HG03280 (cell line): ENCODE data around the gene OBSCN.

ENCODE experiments used
- ATAC-seq: cut with Tn5 transposase; IDR thresholded peaks from one replicate; pipeline ENCODE4 v1.9.1; 2021; ENCODE audit warnings: mild to moderate bottlenecking, moderate library complexity; ENCODE audit not compliant: unreplicated experiment

Gene OBSCN, protein sequence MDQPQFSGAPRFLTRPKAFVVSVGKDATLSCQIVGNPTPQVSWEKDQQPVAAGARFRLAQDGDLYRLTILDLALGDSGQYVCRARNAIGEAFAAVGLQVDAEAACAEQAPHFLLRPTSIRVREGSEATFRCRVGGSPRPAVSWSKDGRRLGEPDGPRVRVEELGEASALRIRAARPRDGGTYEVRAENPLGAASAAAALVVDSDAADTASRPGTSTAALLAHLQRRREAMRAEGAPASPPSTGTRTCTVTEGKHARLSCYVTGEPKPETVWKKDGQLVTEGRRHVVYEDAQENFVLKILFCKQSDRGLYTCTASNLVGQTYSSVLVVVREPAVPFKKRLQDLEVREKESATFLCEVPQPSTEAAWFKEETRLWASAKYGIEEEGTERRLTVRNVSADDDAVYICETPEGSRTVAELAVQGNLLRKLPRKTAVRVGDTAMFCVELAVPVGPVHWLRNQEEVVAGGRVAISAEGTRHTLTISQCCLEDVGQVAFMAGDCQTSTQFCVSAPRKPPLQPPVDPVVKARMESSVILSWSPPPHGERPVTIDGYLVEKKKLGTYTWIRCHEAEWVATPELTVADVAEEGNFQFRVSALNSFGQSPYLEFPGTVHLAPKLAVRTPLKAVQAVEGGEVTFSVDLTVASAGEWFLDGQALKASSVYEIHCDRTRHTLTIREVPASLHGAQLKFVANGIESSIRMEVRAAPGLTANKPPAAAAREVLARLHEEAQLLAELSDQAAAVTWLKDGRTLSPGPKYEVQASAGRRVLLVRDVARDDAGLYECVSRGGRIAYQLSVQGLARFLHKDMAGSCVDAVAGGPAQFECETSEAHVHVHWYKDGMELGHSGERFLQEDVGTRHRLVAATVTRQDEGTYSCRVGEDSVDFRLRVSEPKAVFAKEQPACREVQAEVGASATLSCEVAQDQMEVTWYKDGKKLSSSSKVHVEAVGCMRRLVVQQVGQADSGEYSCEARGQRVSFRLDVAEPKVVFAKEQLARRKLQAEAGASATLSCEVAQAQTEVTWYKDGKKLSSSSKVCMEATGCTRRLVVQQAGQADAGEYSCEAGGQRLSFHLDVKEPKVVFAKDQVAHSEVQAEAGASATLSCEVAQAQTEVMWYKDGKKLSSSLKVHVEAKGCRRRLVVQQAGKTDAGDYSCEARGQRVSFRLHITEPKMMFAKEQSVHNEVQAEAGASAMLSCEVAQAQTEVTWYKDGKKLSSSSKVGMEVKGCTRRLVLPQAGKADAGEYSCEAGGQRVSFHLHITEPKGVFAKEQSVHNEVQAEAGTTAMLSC (N-terminal part only)

DNA sequence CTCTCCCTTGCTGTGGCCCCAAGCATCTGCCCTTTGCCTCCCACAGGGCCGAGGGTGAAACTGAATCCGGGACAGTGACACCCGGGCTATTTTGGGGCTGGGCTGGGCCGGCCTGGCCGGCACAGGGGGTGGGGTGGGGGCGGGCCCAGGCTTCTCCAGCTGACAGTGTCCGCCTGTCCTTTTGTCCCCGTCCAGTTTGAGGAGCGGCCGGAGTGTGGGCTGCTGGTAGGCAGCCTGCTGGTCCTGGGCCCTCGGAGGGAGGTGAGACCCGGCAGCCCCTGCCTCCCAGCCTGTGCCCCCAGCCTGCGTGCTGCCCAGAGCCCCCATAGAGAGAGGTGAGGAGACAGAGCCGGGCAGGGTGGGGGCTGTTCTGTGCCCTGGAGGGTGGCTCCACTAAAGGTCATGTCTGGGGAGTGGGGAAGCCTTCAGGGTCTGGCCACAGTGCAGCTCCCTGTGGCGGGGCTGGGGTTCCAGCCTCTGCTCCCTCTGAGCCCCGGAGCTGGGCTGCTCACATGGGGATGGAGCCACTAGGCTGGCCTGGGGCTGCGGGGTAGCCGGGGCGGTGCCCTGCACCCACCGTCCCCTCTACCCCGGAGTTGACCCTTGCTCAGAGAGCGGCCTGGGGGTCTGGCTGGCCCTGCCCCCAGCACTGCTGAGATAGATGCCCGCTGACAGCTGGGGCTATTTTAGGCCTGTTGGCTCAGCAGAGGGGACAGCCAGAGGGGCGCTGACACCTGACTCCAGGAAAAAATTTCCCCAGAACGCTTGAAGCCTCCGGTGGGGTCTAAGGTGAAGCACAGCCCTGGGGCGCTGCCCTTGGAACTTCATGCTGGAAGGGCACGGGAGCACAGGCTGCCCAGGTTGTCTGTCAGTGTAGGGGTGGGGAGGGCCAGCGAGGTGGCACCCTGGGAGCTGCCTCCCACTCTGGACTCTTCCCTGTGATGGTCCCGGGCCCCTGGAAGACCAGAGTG, at the start of gene OBSCN:
OBSCN (plus strand) TSS at position 194 of the 971 bp plus-strand sequence. CDS start 3,740 bp downstream, outside the sequence.
- no peak for ATAC-seq

DNA sequence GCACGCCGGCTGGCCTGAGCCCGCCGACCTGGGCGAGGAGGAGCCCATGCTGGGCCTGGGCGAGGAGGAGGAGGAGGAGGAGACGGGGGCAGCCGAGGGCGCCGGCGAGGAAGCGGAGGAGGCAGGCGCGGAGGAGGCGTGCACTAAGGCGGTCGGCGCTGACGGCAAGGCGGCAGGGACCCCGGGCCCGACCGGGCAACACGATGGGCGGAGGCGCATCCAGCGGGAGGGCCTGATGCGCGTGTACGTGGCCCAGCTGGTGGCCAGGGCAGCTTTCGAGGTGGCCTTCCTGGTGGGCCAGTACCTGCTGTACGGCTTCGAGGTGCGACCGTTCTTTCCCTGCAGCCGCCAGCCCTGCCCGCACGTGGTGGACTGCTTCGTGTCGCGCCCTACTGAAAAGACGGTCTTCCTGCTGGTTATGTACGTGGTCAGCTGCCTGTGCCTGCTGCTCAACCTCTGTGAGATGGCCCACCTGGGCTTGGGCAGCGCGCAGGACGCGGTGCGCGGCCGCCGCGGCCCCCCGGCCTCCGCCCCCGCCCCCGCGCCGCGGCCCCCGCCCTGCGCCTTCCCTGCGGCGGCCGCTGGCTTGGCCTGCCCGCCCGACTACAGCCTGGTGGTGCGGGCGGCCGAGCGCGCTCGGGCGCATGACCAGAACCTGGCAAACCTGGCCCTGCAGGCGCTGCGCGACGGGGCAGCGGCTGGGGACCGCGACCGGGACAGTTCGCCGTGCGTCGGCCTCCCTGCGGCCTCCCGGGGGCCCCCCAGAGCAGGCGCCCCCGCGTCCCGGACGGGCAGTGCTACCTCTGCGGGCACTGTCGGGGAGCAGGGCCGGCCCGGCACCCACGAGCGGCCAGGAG, 49.5 kb upstream of the OBSCN start:
- ATAC-seq: no peak

DNA sequence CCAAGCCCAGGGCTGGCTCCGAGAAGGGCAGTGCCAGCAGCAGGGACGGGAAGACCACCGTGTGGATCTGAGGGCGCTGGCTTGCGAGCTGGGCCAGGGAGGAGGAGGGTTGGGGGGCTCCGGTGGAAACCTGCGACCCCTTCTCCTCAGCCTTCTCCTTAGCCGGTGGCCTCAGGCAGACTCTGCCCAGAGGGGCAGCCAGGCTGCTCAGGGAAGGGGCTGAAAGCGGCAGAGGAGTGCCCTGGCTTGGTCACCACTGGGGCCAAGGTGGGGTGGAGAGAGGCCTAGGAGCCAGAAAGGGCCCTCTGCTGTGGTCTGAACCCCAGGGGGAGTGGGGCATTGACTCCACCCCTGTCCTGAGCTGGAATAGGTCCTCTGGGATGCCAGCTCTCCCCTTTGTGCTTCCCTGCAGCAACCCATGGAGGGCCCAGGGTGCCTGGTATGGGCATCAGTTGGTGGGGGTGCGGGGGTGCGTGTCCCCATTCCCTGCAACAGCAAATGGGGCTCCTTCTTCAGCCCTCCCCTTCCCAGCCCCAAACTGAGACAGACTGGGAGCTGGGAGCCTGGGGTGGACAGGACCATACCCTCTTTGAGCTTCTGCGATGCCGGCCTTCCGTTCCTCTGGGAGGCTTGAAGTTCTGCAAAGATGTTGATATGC, 48.7 kb upstream of the OBSCN start:
- no peak for ATAC-seq

DNA sequence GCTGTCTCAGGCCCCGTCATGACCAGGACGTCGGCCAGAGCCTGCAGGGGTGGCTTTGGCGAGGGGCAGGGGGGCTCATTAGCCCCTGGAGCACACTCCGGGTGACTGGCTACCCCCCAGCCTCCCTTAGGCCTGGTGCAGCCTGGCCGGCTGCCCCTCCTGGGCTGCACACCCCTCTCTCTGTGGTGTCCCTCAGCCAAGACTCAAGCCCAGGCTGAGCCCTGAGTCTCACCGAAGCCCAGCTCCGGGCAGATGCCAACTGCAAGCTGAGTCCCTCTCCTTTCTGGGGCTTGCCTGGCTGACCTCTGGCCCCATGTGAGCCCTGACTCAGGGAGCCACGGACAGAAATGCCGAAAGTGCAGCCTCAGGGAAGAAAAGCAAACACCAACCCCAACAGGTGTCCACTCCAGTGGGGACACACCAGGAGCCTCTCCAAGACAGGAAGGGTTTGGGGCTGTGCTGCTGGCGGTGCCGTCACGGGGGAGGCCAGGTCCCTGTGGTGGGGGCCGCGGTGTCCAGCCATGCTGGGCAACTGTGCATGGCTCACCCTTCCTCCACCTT, 47.6 kb upstream of the OBSCN start:
- ATAC-seq: no peak

DNA sequence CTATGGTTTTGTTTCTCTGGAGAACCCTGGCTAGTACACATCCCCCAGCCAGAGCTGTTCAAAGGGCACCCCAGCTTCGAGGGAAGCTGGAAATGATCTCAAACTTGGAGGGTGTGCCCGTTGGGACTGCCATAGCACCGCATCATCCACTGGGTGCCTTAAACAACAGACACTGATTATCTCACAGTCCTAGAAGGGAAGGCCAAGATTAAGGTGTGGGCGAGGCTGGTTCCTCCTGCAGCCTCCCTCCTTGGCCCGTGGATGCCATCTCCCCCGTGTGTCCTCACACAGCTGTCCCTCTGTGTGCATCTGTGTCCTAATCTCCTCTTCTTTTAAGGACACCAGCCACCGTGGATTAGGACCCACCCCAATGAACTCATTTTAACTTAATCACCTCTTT, 46.5 kb upstream of the OBSCN start:
- ATAC-seq: no peak

DNA sequence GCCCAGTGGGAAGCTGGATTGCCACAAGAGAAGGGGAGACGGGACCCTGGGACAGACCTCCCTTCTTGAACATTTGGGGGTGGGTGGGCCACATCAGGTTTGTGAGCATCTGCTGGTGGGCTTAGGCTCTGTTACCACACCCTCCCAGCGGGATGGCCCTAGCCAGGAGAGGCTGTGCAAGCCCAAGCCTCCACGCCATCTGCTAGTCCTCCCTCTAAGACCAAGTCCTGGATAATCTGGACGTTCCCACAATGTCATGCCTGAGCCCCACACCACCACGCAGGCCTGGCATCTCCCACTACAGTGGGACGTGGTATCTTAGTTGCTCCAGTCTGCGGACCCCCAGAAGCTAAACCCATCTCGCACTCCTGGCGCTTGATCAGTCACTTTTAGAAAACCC, 46.0 kb upstream of the OBSCN start:
- no peak for ATAC-seq

DNA sequence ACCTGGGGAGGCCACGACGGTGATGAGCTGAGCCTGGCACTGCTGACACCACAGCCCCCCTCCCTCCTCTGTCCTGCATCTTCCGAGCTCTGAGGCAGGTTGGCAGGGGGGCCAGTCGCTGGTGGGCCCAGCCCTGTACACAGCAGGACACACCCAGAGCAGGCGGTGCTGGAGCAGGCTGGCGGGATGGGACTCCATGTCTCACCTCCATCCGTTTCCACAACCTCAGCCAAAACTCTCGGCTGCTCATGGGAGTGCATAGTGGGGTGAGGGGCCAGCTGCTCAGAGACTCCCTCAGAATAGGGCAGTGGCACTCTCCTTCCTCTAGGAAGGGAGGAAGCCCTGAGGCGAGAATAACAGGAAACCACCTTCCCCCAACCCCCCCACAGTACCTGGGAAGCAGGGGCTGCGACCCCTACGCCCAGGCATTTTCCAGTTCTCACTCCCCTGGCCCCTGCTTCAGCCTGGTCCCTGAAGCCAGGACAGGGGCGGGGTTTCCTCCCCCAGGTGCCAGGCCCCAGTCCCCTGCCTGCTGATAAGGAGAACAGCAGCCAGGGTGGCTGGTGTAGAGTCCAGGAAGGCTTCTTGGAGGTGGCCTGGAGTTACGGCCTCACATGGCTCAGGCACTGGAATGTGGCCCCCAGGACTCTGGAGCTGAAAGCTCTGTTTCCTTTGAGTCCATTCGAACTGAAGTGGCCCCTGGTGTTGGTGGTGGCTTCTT, 45.4 kb upstream of the OBSCN start:
- ATAC-seq: no peak

DNA sequence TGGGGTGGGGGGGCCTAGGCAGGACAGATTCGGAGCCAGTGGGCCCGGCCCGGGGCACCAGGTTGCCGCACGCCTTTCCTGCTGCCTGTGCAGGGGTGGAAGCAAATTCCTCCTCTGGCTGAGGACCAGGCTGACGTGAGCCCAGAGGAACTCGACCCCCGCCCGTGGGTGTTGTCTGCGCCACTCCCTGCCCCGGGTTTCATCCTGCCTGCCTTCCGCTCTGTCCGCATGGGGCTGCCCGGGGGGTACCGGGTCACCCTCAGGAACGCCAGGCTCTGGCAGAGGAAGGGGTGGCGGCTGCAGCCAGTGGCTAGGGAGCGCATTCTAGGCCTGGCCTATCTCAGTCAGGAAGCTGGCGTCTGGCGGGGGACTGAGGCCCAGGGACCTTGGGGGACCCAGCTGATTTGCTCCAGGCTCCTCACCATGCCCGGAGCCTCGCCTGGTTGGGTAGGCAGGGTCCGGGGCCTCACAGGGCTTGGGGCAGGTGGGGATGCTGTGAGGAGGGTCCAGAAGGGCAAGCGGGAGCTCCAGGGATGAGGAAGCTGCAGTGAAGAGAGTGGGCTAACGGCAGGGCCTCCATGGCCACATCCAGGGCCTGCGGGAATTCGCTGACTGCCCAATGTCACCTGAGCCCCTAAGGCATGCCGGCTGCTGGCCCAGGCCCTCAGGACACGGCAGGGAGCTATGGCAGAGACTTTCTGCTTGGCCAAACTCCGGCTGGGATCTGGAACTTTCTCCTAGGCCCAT, 44.7 kb upstream of the OBSCN start:
- ATAC-seq: no peak

DNA sequence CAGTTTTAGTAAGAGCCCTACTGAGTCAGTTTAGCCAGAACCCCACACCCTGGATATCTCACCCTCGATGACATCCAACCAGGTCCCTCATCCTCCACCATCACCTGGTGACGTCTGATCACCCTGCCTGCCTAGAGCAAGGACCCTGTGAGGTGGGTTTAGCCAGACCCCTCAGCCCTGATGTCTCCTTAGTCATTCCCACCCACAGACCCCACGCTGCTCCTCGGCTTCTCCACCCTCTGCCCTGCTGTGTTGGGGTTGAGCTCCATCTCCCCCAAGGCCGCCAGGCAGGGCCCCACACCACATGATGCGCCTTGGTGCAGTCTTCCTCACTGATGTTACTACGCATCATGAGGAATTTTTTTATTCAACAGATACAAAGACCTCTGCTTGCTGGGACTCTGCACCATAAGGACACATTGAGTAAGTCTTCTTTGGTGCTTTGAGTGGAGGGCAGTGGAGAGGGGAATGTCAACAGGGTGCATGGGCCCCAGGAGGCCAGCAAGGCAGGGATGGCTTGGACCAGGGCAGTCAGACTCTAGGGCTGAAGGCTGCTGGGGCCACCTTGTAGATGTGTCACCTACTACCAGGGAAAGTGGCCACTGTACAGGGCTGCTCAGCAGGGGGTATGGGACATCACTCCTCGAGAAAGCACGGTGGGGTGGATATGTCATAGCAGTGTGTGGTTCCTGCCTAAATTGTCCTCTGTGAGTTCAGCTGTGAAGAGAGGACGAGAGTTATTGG, 43.9 kb upstream of the OBSCN start:
- no peak for ATAC-seq

DNA sequence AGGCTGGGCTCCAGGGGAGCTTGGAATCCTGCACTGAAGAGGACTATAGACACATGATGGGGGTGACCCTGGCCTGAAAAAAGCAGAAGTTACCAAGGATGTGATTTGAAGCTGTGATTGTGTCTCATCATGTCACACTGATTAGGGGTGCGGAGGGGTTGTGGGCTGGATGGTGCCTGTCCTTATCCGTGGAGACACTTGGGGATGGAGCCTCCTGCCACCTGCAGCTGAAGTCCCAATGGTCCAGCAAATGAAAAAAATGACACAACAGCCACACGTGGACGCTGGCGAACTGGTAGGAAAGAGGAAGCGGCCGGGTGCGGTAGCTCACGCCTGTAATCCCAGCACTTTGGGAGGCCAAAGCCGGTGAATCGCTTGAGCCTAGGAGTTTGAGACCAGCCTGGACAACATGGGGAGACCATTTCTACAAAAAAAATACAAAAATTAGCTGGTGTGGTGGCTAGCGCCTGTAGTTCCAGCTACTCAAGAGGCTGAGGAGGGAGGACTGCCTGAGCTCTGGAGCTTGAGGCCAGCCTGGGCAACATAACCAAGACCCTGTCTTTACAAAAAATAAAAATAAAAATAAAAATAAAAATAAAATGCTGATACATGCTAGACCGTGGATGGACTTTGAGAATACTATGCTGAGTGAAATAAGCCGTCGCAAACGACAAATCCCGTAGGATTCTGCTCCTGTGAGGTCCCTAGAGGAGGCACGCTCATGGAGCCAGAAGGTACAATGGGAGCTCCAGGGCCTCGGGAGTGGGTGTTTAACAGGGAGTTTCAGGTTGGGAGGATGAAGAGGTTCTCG, 43.1 kb upstream of the OBSCN start:
- peak; percentile 0 for ATAC-seq

DNA sequence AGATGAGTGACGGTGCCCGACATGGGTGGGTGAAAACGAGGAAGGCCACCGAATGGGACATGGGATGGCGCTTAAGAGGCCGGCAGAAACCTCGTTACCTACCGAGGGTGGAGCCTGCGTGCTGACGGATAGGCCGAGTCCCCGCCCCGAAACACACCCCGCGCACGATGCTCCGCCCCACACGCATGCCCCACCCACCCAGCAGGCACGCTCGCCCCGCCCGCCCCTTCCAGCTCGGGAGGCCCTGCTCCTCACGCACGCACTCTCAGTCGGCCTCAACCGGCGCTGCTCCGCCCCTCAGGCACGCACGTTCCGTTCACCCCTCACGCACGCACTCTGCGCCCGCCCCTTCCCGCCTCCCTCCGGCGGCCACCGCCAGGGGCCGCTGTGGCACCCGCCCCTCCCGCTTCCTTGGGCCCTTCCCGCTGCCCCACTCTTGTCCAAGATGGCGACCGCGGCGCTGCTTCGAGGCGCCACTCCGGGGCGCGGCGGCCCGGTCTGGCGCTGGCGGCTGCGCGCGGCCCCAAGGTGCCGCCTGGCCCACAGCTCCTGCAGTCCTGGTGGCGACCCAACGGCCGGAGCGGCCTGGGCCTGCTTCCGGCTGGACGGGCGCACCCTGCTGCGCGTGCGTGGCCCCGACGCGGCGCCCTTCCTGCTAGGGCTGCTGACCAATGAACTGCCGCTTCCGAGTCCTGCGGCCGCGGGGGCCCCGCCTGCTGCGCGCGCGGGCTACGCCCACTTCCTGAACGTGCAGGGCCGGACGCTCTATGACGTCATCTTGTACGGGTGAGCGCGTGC, 42.3 kb upstream of the OBSCN start, which contains the start of gene IBA57:
IBA57 (plus strand) TSS at position 433 of the 798 bp plus-strand sequence; CDS start at position 446, 13 bp downstream.
- peak; percentile 85 for ATAC-seq

DNA sequence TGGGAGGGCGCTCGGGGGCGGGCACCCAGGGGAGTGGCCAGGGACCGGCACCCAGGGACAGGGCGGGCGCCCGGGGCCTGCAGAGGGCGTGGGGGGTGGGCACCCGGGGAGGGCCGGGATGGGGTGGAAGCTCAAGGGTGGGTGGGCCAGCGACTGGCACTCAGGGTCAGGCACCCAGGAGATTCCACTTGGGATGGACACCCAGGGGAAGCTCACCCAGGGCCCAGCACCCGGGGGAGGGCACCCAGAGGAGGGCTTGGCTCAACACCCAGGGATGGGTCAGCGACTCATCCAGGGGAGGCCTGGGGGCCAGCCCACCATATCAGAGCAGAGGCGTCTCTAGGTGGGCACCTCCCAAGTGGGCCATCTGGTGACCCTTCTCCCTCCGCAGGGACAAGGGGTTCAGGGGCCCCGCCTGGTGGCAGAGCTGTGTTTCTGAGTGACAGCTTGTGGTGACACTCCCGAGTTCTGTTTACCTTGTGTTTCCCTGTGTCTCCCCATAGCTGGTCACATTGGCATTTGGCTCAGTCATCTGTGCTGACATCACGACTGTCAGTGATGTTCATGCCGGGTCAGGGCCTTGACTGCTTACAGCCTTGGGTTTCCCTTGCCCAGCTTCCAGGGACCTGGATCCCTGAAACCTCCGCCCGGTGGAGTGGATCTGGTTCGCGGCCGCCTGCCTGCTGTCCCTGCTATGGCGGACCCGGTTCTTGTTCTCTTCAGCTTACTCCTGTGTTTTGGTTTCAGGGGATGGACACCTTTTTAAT, 41.5 kb upstream of the OBSCN start:
- ATAC-seq: peak; percentile 7

DNA sequence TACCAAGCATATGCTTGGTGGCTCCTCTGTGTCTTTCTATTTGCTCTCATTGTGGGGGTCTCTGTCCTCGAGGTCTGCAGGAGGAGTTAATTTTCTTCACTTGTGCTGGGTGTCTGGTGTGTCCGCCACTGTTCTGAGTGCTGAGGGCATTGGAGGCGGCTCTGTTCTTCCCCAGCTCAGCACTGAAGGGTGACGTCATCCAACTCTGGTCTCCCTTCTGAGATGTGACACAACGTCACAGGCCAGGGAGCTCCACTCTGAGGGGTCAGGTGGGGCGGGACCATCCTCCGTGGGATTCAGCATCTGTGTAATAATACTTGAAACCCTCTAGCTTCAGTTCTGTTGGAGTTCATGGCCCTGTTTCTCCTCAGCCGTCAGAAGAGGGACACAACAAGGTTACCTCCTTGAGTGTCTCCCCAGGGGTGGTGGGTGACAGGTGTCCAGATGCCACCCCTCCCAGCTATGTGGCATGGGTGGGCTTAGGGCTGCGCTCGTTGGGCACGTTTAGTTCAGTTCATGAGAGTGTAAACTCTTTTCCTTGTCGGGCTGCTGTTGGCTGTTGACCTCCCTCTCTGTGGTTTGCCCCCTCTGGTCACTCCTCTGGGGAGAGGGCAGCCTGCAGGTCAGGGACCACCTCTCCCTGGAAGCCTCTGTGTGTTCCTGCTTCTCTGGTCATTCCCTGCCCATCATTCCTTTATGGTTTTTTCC, 39.1 kb upstream of the OBSCN start:
- no peak for ATAC-seq
